HEK293 (cell line): Measurements from ENCODE around the gene CLEC12A.

Source experiments
- CTCF ChIA-PET: fragments of 350-600 bp; formaldehyde crosslinking; extraction: SDS; loops from one replicate; lab custom pipeline; 2021; ENCODE audit warnings: antibody characterized with exemption; lab: Yijun Ruan, JAX
- POLR2A ChIA-PET: fragments of 300-600 bp; formaldehyde crosslinking; extraction: SDS; loops from one replicate; lab custom pipeline; 2020; ENCODE audit warnings: antibody characterized with exemption, inconsistent platforms; lab: Yijun Ruan, JAX
- H3K27ac ChIP-seq: fragments of 200-500 bp; sonication (Bioruptor generic); 2 replicates; pipeline ENCODE4 v1.5.1; 2014; ENCODE audit warnings: low read depth, low read length, control low read depth, inconsistent platforms; ENCODE audit errors: extremely low read depth
- H3K36me3 ChIP-seq, 2 experiments: fragments of 200-500 bp in 1 of 2; sonication (Bioruptor generic) in 1 of 2; 1 replicate in 1 of 2; 2 replicates in 1 of 2; pipeline ENCODE4 v1.5.1; 2014 to 2017; ENCODE audit warnings: inconsistent platforms in 2 of 2, low read length in 2 of 2; ENCODE audit not compliant: control insufficient read depth in 2 of 2, insufficient read depth in 1 of 2
- H3K4me1 ChIP-seq: fragments of 200-500 bp; sonication (Bioruptor generic); 2 replicates; pipeline ENCODE4 v1.5.1; 2014; ENCODE audit warnings: mild to moderate bottlenecking, low read length, inconsistent platforms; ENCODE audit not compliant: control insufficient read depth, insufficient read depth
- H3K4me3 ChIP-seq: 2 replicates; pipeline ENCODE4 v1.5.1; 2011; ENCODE audit warnings: low read depth, mild to moderate bottlenecking, control low read depth, low read length, moderate library complexity
- H3K9me3 ChIP-seq: fragments of 200-500 bp; sonication (Bioruptor generic); 2 replicates; pipeline ENCODE4 v1.5.1; 2014; ENCODE audit warnings: low read depth, low read length, inconsistent platforms; ENCODE audit not compliant: control insufficient read depth, insufficient read depth
- ATF2 ChIP-seq: fragments of 450-650 bp; formaldehyde crosslinking; IDR thresholded peaks from 2 replicates; pipeline ENCODE4 v1.5.1; 2016; ENCODE audit warnings: missing biosample characterization, missing genetic modification characterization, low read depth
- KLF10 ChIP-seq: fragments of 450-650 bp; IDR thresholded peaks from 2 replicates; pipeline ENCODE4 v1.5.1; 2018; ENCODE audit warnings: missing biosample characterization, mild to moderate bottlenecking, missing genetic modification characterization
- PRDM2 ChIP-seq: fragments of 450-650 bp; formaldehyde crosslinking; IDR thresholded peaks from 2 replicates; pipeline ENCODE4 v1.5.1; 2016; ENCODE audit warnings: missing biosample characterization, missing genetic modification characterization, borderline replicate concordance
- SP2 ChIP-seq: fragments of 450-650 bp; formaldehyde crosslinking; IDR thresholded peaks from 2 replicates; pipeline ENCODE4 v1.5.1; 2016; ENCODE audit warnings: missing biosample characterization, missing genetic modification characterization
- ZBTB21 ChIP-seq: fragments of 450-650 bp; formaldehyde crosslinking; IDR thresholded peaks from 2 replicates; pipeline ENCODE4 v1.5.1; 2017; ENCODE audit warnings: missing biosample characterization, missing genetic modification characterization
- ZFP3 ChIP-seq: fragments of 450-650 bp; formaldehyde crosslinking; IDR thresholded peaks from 2 replicates; pipeline ENCODE4 v1.5.1; 2016; ENCODE audit warnings: low read depth, missing biosample characterization, missing genetic modification characterization
- ZIC2 ChIP-seq: fragments of 450-650 bp; formaldehyde crosslinking; IDR thresholded peaks from 2 replicates; pipeline ENCODE4 v1.5.1; 2016; ENCODE audit warnings: missing biosample characterization, missing genetic modification characterization
- ZNF148 ChIP-seq: fragments of 450-650 bp; formaldehyde crosslinking; IDR thresholded peaks from 2 replicates; pipeline ENCODE4 v1.5.0; 2017; ENCODE audit warnings: missing biosample characterization, missing genetic modification characterization, borderline replicate concordance
- ZNF248 ChIP-seq: fragments of 450-650 bp; formaldehyde crosslinking; IDR thresholded peaks from 2 replicates; pipeline ENCODE4 v1.5.1; 2017; ENCODE audit warnings: missing biosample characterization, missing genetic modification characterization
- ZNF280C ChIP-seq: fragments of 450-650 bp; formaldehyde crosslinking; IDR thresholded peaks from 2 replicates; pipeline ENCODE4 v1.5.1; 2016; ENCODE audit warnings: missing biosample characterization, missing genetic modification characterization
- ZNF324 ChIP-seq: fragments of 450-650 bp; formaldehyde crosslinking; IDR thresholded peaks from 2 replicates; pipeline ENCODE4 v1.5.1; 2016; ENCODE audit warnings: missing biosample characterization, missing genetic modification characterization
- ZNF391 ChIP-seq: fragments of 450-650 bp; formaldehyde crosslinking; IDR thresholded peaks from 2 replicates; pipeline ENCODE4 v1.5.1; 2016; ENCODE audit warnings: low read depth, missing biosample characterization, missing genetic modification characterization, borderline replicate concordance
- ZNF433 ChIP-seq: fragments of 450-650 bp; formaldehyde crosslinking; IDR thresholded peaks from 2 replicates; pipeline ENCODE4 v1.5.1; 2016; ENCODE audit warnings: missing biosample characterization, missing genetic modification characterization, low read depth
- ZNF473 ChIP-seq: fragments of 450-650 bp; formaldehyde crosslinking; IDR thresholded peaks from 2 replicates; pipeline ENCODE4 v1.5.1; 2017; ENCODE audit warnings: missing biosample characterization, missing genetic modification characterization
- ZNF518A ChIP-seq: fragments of 450-650 bp; formaldehyde crosslinking; conservative IDR thresholded peaks from 2 replicates; pipeline ENCODE4 v1.5.1; 2016; ENCODE audit warnings: low read depth, missing biosample characterization, missing genetic modification characterization
- ZNF549 ChIP-seq: fragments of 450-650 bp; IDR thresholded peaks from 2 replicates; pipeline ENCODE4 v1.5.1; 2018; ENCODE audit warnings: missing biosample characterization, missing genetic modification characterization, mild to moderate bottlenecking, inconsistent platforms, moderate library complexity
- ZSCAN16 ChIP-seq: fragments of 450-650 bp; formaldehyde crosslinking; IDR thresholded peaks from 2 replicates; pipeline ENCODE4 v1.5.1; 2016; ENCODE audit warnings: missing biosample characterization, missing genetic modification characterization
- ZSCAN18 ChIP-seq: fragments of 450-650 bp; formaldehyde crosslinking; IDR thresholded peaks from 2 replicates; pipeline ENCODE4 v1.5.1; 2016; ENCODE audit warnings: missing biosample characterization, missing genetic modification characterization

The CLEC12A gene

GRCh38 chr12:10018386-10018785 is 47.2 kb downstream of the CLEC12A start (continued):
- TF ChIP-seq PRDM2 (tag by site-specific recombination), result no peak
- no peak for TF ChIP-seq ZNF148
- no peak for TF ChIP-seq ZSCAN18
- TF ChIP-seq KLF10 (tag by site-specific recombination), result no peak
- TF ChIP-seq ZNF433 (tag by site-specific recombination), result no peak
- no peak for TF ChIP-seq ZNF324
- TF ChIP-seq ZSCAN16 (tag by site-specific recombination), result no peak
- no peak for TF ChIP-seq ZFP3 (tag by site-specific recombination)
- no peak for TF ChIP-seq ZNF391
- TF ChIP-seq ZNF473 (tag by site-specific recombination), result no peak
- no peak for TF ChIP-seq ZBTB21
- no peak for TF ChIP-seq ZNF518A (tag by site-specific recombination)

- ChIA-PET CTCF (interaction anchor here (1.0 to 1.2 kb wide), 2 partner anchors 12 to 111 kb away, joined by 3 to 4 read pairs; no protein-coding TSS in a partner anchor), POLR2A (no interaction called here)
- Histone ChIP-seq H3K4me1 (no peaks in the 10 kb centered on the region), H3K27ac (no peak overlapping the region), H3K9me3 (no peaks in the 10 kb centered on the region), H3K36me3 (no peaks in the 10 kb centered on the region), H3K4me3 (no peak overlapping the region)
- TF ChIP-seq ZIC2 (no peak), SP2 (tag by site-specific recombination) (no peak), ZNF248 (tag by site-specific recombination) (no peak), ZNF324 (no peak), ZNF549 (tag by site-specific recombination) (no peak), ATF2 (no peak), ZNF280C (no peak)
Measured at GRCh38 chr12:10021342-10021741, 50.1 kb downstream of the CLEC12A start.
